Thyroid gland (tissue), 4 donors: ENCODE results near the gene FZD4.

Experiments
- POLR2A ChIP-seq, 2 donors: fragments of 450-650 bp; IDR thresholded peaks; one replicate each; pipeline ENCODE4 v1.6.1; 2017; ENCODE audit warnings: antibody characterized with exemption in 2 of 2, mild to moderate bottlenecking in 2 of 2, moderate library complexity in 1 of 2
- TF ChIP-seq, protein P1 (sequence below), 6 experiments: fragments of 200-600 bp in 3 of 6; fragments of 450-650 bp in 3 of 6; sonication (generic) in 3 of 6; IDR thresholded peaks; one replicate each; pipeline ENCODE4 v1.5.1; 2016 to 2019; ENCODE audit warnings: antibody characterized with exemption in 6 of 6, mild to moderate bottlenecking in 2 of 6, inconsistent platforms in 1 of 6, moderate library complexity in 1 of 6

DNA sequence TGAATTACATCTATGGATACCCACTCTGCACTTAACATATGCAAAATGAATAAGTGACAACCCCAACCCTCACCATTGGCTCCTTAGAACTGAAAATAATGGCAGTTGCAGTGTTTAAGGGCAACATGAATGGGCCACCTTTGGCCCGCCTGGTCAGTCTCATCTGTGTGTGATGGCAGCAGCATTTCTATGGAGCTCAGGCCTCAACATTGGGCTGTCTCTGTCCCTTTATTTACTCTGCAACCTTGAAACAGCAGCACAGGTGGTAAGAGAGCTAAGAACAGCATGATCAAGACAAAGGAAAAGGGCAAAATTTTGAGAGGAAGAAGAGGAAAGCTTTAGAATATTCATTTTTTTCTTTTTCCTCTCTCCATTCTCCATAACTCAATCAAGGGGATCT is 44.2 kb upstream of the FZD4 start:
- TF ChIP-seq POLR2A (IDR thresholded peaks at IDR 0.05), result no peak
- TF ChIP-seq, protein P1, sequence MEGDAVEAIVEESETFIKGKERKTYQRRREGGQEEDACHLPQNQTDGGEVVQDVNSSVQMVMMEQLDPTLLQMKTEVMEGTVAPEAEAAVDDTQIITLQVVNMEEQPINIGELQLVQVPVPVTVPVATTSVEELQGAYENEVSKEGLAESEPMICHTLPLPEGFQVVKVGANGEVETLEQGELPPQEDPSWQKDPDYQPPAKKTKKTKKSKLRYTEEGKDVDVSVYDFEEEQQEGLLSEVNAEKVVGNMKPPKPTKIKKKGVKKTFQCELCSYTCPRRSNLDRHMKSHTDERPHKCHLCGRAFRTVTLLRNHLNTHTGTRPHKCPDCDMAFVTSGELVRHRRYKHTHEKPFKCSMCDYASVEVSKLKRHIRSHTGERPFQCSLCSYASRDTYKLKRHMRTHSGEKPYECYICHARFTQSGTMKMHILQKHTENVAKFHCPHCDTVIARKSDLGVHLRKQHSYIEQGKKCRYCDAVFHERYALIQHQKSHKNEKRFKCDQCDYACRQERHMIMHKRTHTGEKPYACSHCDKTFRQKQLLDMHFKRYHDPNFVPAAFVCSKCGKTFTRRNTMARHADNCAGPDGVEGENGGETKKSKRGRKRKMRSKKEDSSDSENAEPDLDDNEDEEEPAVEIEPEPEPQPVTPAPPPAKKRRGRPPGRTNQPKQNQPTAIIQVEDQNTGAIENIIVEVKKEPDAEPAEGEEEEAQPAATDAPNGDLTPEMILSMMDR (IDR thresholded peaks at IDR 0.05), result no peak
